Esophagus squamous epithelium (tissue), 5 donors: ENCODE measurements around the gene ASB2. TPM values are rescaled to one million over a fixed set of nuclear protein-coding genes. Genes with fewer than 3 reads are reported as not detected.
A peak's percentile ranks its signal among the peaks of the same experiment; 100 is the strongest.

Experiments
- DNase-seq: peaks from one replicate; lab custom pipeline; 2025; lab: John Stamatoyannopoulos, UW
- H3K27ac ChIP-seq, 4 donors: fragments of 200-600 bp; sonication (generic); one replicate each; pipeline ENCODE4 v1.5.1; 2016 to 2019; ENCODE audit warnings: mild to moderate bottlenecking in 1 of 4
- H3K27me3 ChIP-seq, 4 donors: fragments of 200-600 bp; sonication (generic); 1 replicate in 3 of 4; 2 replicates in 1 of 4; pipeline versions ENCODE4 v1.5.1 to v1.6.0; 2017 to 2021; ENCODE audit warnings: antibody characterized with exemption in 1 of 4
- H3K36me3 ChIP-seq, 3 donors: fragments of 200-600 bp; sonication (generic); one replicate each; pipeline ENCODE4 v1.5.1; 2016 to 2019
- H3K4me1 ChIP-seq, 3 donors: fragments of 200-600 bp; sonication (generic); one replicate each; pipeline ENCODE4 v1.5.1; 2017 to 2019
- H3K4me3 ChIP-seq, 4 donors: fragments of 200-600 bp; sonication (generic); 1 replicate in 3 of 4; 2 replicates in 1 of 4; pipeline ENCODE4 v1.5.1; 2016 to 2019; ENCODE audit warnings: mild to moderate bottlenecking in 2 of 4, moderate library complexity in 1 of 4
- H3K9me3 ChIP-seq, 3 donors: fragments of 200-600 bp; sonication (generic); one replicate each; pipeline ENCODE4 v1.5.1; 2016 to 2019
- POLR2A ChIP-seq, 4 donors: fragments of 450-650 bp; IDR thresholded peaks; one replicate each; pipeline ENCODE4 v1.6.1; 2017; ENCODE audit warnings: antibody characterized with exemption in 4 of 4, mild to moderate bottlenecking in 4 of 4, moderate library complexity in 3 of 4
- WGBS, 2 donors: methylation state at CpG; one replicate each; pipeline ENCODE4 v1.1.5; 2018; 5-methylcytosine and 5-hydroxymethylcytosine counted together
- intact Hi-C: fragments of 100-400 bp; cut with DNase I; formaldehyde crosslinking; loops from one replicate; pipeline ENCODE4 v1.15.0; 2022
- total RNA-seq, 4 donors: library from RNA; depleted of rRNA; stranded (reverse); fragments of >200 nt; gene quantifications; one replicate each; pipeline ENCODE4 v1.1.0, GENCODE V29; 2016
- TF ChIP-seq, protein P1 (sequence below), 6 experiments: fragments of 450-650 bp in 4 of 6; fragments of 200-600 bp in 2 of 6; sonication (generic) in 2 of 6; IDR thresholded peaks; one replicate each; pipeline ENCODE4 v1.5.1; 2016 to 2019; ENCODE audit warnings: antibody characterized with exemption in 6 of 6, mild to moderate bottlenecking in 4 of 6, moderate library complexity in 4 of 6
- donor health status: DM: yes; HTN: yes; CAD: no.

ASB2 gene
- total RNA-seq, 4 donors from 2014 or later = 0.83 to 8.8 (median 3.7) TPM

DNA sequence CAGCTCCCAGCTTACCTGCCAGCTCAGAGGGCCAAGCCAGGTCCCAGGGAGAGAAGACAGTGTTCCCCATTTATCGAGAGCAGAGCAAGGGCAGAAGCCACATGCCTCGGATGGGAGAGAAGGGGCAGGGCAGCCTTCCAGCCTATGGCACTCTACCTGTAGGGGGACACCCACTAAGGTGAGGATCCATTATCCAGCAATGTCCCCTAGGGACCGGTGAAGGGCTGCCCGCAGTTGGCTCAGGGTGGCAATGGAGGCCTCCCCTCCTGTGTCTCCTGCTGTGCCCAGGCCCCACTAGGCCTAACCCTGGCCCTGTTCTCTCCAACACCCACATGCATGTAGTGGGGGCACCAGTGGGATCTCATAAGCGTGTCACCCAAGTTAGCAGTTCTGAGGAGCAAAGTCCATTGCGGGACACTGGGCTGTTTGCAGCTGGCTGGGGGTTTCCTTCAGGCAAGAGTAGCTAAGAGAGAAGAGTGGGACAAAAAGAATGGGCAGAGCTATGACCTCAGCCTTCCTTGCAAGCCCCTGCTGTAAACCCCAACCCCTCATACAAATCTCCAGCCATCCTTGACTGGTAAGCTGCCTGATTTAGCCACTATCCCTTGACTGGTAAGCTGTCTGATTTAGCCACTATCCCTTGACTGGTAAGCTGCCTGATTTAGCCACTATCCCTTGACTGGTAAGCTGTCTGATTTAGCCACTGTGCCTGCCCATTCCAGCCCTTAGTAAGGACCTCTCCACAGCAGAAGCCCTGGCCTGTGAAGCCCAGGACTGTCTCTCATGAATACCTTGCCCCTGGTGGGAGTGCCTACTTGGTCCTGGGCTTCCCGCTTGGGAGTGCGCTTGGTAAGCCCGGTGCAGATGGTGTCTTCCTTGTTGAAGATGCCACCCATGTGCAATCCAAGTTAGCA, 5.2 kb upstream of the ASB2 start:
- WGBS, 2 donors = 80 to 82% methylated on average over 1 to 5 of the region's 9 CpGs
- peak overlapping the region in 3 of 4 donors; percentile 55 to 85 (median 70) for H3K27ac ChIP-seq
- no peaks in the 10 kb centered on the region for H3K36me3 ChIP-seq
- DNase-seq = no peak
- intact Hi-C loops = no loop called here
- H3K4me1 ChIP-seq = peaks cover 0 to 44% (median 6%) of the 10 kb centered on the region in 3 donors
- TF ChIP-seq, protein P1, sequence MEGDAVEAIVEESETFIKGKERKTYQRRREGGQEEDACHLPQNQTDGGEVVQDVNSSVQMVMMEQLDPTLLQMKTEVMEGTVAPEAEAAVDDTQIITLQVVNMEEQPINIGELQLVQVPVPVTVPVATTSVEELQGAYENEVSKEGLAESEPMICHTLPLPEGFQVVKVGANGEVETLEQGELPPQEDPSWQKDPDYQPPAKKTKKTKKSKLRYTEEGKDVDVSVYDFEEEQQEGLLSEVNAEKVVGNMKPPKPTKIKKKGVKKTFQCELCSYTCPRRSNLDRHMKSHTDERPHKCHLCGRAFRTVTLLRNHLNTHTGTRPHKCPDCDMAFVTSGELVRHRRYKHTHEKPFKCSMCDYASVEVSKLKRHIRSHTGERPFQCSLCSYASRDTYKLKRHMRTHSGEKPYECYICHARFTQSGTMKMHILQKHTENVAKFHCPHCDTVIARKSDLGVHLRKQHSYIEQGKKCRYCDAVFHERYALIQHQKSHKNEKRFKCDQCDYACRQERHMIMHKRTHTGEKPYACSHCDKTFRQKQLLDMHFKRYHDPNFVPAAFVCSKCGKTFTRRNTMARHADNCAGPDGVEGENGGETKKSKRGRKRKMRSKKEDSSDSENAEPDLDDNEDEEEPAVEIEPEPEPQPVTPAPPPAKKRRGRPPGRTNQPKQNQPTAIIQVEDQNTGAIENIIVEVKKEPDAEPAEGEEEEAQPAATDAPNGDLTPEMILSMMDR (IDR thresholded peaks at IDR 0.05) = no peak
- TF ChIP-seq POLR2A (IDR thresholded peaks at IDR 0.05) = no peak
- no peak overlapping the region for H3K4me3 ChIP-seq
- H3K9me3 ChIP-seq = no peaks in the 10 kb centered on the region
- peaks cover 0 to 14% (median 0%) of the 10 kb centered on the region in 4 donors for H3K27me3 ChIP-seq

DNA sequence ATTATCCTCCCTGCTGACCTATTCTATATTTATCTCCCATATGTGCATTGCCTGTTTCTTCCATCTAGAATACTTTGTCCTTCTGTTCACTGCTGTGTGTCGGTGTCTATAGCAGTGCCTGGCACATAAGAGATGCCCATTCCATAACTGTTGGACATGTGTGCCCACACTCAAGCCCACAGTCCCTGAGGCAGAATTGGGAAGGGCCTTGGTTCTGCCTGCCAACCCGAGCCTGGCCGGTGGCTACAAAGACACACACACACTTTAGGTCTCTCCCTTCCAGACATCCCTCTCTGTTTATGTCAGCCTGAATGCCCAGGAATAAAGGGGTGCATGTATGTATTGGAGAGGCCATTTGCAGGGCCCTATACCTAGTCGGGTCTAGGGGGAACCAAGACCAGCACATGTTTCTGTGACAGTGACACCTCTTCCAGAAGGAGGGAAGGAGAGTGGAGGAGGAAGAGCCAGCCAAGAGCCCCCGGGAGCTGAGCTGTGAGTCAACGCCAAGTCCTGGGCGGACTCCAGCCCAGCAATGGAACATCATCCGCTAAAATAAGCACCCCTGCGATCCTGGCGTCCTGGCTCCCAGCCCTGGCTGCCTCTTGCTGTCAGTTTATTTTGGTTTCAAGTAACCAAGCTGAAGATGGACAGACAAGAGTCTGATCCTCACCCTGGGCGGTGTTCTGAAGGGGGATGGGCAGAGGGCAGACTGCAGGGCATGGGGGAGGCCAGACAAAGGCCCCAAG, 4.3 kb upstream of the ASB2 start:
- peak overlapping the region in 3 of 4 donors; percentile 55 to 85 (median 70) for H3K27ac ChIP-seq
- intact Hi-C loops = no loop called here
- peaks cover 0 to 53% (median 6%) of the 10 kb centered on the region in 3 donors for H3K4me1 ChIP-seq
- TF ChIP-seq, protein P1 (IDR thresholded peaks at IDR 0.05) = no peak
- TF ChIP-seq POLR2A (IDR thresholded peaks at IDR 0.05) = no peak
- H3K9me3 ChIP-seq = no peaks in the 10 kb centered on the region
- no peak for DNase-seq
- no peaks in the 10 kb centered on the region for H3K36me3 ChIP-seq
- H3K27me3 ChIP-seq = peaks cover 0 to 18% (median 0%) of the 10 kb centered on the region in 4 donors
- WGBS, 2 donors = 54 to 59% methylated on average over 4 to 7 of the region's 11 CpGs
- H3K4me3 ChIP-seq = no peak overlapping the region

DNA sequence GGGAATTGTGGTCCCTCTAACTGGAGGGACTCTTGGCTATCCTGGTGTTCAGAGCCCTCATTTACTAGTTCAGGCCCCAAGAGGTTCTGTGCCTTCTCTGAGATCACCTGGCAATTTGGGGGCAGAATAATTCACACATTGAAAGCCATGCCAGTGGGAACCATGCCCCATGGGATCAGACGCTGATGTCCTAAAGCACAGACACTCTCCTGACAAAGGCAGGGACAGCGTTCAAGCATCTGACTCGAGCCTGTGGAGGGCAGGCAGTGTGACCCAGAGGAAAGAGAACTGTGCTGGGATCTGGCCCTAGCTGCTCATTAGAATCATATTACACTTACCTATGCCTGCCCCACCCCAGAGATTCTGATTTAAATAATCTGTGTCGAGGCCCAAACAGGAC, 2.4 kb upstream of the ASB2 start:
- peak overlapping the region in 3 of 4 donors; percentile 31 to 47 (median 39) for H3K27ac ChIP-seq
- H3K4me1 ChIP-seq = peaks cover 0 to 45% (median 6%) of the 10 kb centered on the region in 3 donors
- TF ChIP-seq, protein P1 (IDR thresholded peaks at IDR 0.05) = no peak
- TF ChIP-seq POLR2A (IDR thresholded peaks at IDR 0.05) = no peak
- no peaks in the 10 kb centered on the region for H3K36me3 ChIP-seq
- intact Hi-C loops = no loop called here
- WGBS, 2 donors = 66 to 79% methylated on average over 3 to 4 of the region's 4 CpGs
- DNase-seq = no peak
- no peak overlapping the region for H3K4me3 ChIP-seq
- no peaks in the 10 kb centered on the region for H3K9me3 ChIP-seq
- peaks cover 0 to 15% (median 0%) of the 10 kb centered on the region in 4 donors for H3K27me3 ChIP-seq

DNA sequence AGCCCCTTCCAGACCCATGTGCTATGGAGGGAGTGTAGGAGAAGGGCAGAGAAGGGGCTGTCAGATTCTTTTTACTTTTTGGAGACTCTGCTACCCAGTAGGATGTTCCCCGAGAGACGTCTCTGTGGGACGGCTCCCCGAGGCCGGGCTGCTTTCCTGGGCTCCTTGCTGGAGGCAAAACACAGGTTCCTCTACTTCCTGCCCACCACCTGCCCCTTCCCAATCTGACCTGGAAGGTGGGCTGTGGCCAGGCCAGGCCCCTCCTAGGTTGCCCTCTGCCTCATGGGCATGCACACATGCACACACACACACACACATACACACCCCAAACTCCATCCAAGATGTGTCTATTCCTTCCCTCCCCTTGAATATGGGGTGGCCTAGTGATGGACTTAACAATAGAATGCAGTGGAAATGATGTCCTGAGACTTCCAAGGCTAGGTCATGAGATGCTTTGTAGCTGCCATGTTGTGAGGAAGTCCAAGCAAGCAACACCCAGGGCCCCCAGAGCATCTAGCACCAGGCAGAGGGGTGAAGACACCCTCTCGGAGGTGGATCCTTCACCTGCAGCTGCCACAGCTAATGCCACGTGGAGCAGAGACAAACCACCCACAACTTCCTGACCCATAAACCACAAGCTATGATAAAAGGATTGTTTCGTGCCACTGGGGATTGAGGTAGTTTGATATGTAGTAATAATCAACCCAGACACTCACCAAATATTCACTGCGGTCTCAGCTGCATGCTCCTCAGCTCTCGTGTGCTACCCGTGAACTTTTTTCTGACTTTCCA, 1.6 kb upstream of the ASB2 start:
- WGBS, 2 donors = 60 to 81% methylated on average over 6 to 11 of the region's 11 CpGs
- H3K4me1 ChIP-seq = peaks cover 0 to 50% (median 7%) of the 10 kb centered on the region in 3 donors
- TF ChIP-seq, protein P1 (IDR thresholded peaks at IDR 0.05) = no peak
- no peak for TF ChIP-seq POLR2A (IDR thresholded peaks at IDR 0.05)
- H3K27me3 ChIP-seq = peaks cover 0 to 12% (median 0%) of the 10 kb centered on the region in 4 donors
- intact Hi-C loops = no loop called here
- no peak overlapping the region for H3K4me3 ChIP-seq
- DNase-seq = no peak
- no peaks in the 10 kb centered on the region for H3K9me3 ChIP-seq
- peak overlapping the region; percentile 57 to 85 (median 73) for H3K27ac ChIP-seq
- no peaks in the 10 kb centered on the region for H3K36me3 ChIP-seq
